HEK293 (cell line): ENCODE data around the gene RALA.

ENCODE experiments used
- CTCF ChIA-PET: fragments of 350-600 bp; formaldehyde crosslinking; extraction: SDS; loops from one replicate; lab custom pipeline; 2021; ENCODE audit warnings: antibody characterized with exemption; lab: Yijun Ruan, JAX
- POLR2A ChIA-PET: fragments of 300-600 bp; formaldehyde crosslinking; extraction: SDS; loops from one replicate; lab custom pipeline; 2020; ENCODE audit warnings: antibody characterized with exemption, inconsistent platforms; lab: Yijun Ruan, JAX
- H3K27ac ChIP-seq: fragments of 200-500 bp; sonication (Bioruptor generic); 2 replicates; pipeline ENCODE4 v1.5.1; 2014; ENCODE audit warnings: low read depth, low read length, control low read depth, inconsistent platforms; ENCODE audit errors: extremely low read depth
- H3K36me3 ChIP-seq, 2 experiments: fragments of 200-500 bp in 1 of 2; sonication (Bioruptor generic) in 1 of 2; 1 replicate in 1 of 2; 2 replicates in 1 of 2; pipeline ENCODE4 v1.5.1; 2014 to 2017; ENCODE audit warnings: inconsistent platforms in 2 of 2, low read length in 2 of 2; ENCODE audit not compliant: control insufficient read depth in 2 of 2, insufficient read depth in 1 of 2
- H3K4me1 ChIP-seq: fragments of 200-500 bp; sonication (Bioruptor generic); 2 replicates; pipeline ENCODE4 v1.5.1; 2014; ENCODE audit warnings: mild to moderate bottlenecking, low read length, inconsistent platforms; ENCODE audit not compliant: control insufficient read depth, insufficient read depth
- H3K4me3 ChIP-seq: 2 replicates; pipeline ENCODE4 v1.5.1; 2011; ENCODE audit warnings: low read depth, mild to moderate bottlenecking, control low read depth, low read length, moderate library complexity
- H3K9me3 ChIP-seq: fragments of 200-500 bp; sonication (Bioruptor generic); 2 replicates; pipeline ENCODE4 v1.5.1; 2014; ENCODE audit warnings: low read depth, low read length, inconsistent platforms; ENCODE audit not compliant: control insufficient read depth, insufficient read depth
- BCL11B ChIP-seq: fragments of 450-650 bp; formaldehyde crosslinking; IDR thresholded peaks from 2 replicates; pipeline ENCODE4 v1.5.1; 2016; ENCODE audit warnings: low read depth, missing biosample characterization, missing genetic modification characterization
- GLI4 ChIP-seq: fragments of 450-650 bp; formaldehyde crosslinking; IDR thresholded peaks from 2 replicates; pipeline ENCODE4 v1.5.1; 2016; ENCODE audit warnings: missing biosample characterization, missing genetic modification characterization
- HOXA7 ChIP-seq: sonication (generic); formaldehyde crosslinking; IDR thresholded peaks from 2 replicates; pipeline ENCODE4 v1.8.1; 2022; ENCODE audit warnings: missing genetic modification reagents, borderline replicate concordance
- PRDM2 ChIP-seq: fragments of 450-650 bp; formaldehyde crosslinking; IDR thresholded peaks from 2 replicates; pipeline ENCODE4 v1.5.1; 2016; ENCODE audit warnings: missing biosample characterization, missing genetic modification characterization, borderline replicate concordance
- TSHZ1 ChIP-seq: fragments of 450-650 bp; formaldehyde crosslinking; IDR thresholded peaks from 2 replicates; pipeline ENCODE4 v1.5.1; 2016; ENCODE audit warnings: missing biosample characterization, missing genetic modification characterization, borderline replicate concordance
- YY2 ChIP-seq: fragments of 450-650 bp; formaldehyde crosslinking; IDR thresholded peaks from 2 replicates; pipeline ENCODE4 v1.5.1; 2016; ENCODE audit warnings: missing biosample characterization, missing genetic modification characterization
- ZBTB21 ChIP-seq: fragments of 450-650 bp; formaldehyde crosslinking; IDR thresholded peaks from 2 replicates; pipeline ENCODE4 v1.5.1; 2017; ENCODE audit warnings: missing biosample characterization, missing genetic modification characterization
- ZBTB7A ChIP-seq: fragments of 450-650 bp; formaldehyde crosslinking; IDR thresholded peaks from 2 replicates; pipeline ENCODE4 v1.5.1; 2016; ENCODE audit warnings: low read depth, missing biosample characterization, missing genetic modification characterization
- ZNF146 ChIP-seq: fragments of 450-650 bp; formaldehyde crosslinking; IDR thresholded peaks from 2 replicates; pipeline ENCODE4 v1.5.1; 2016; ENCODE audit warnings: missing biosample characterization, missing genetic modification characterization
- ZNF169 ChIP-seq: fragments of 450-650 bp; formaldehyde crosslinking; IDR thresholded peaks from 2 replicates; pipeline ENCODE4 v1.5.1; 2016; ENCODE audit warnings: missing biosample characterization, missing genetic modification characterization
- ZNF280C ChIP-seq: fragments of 450-650 bp; formaldehyde crosslinking; IDR thresholded peaks from 2 replicates; pipeline ENCODE4 v1.5.1; 2016; ENCODE audit warnings: missing biosample characterization, missing genetic modification characterization
- ZNF341 ChIP-seq: fragments of 450-650 bp; formaldehyde crosslinking; IDR thresholded peaks from 2 replicates; pipeline ENCODE4; 2016; ENCODE audit warnings: low read depth, missing biosample characterization, missing genetic modification characterization
- ZNF391 ChIP-seq: fragments of 450-650 bp; formaldehyde crosslinking; IDR thresholded peaks from 2 replicates; pipeline ENCODE4 v1.5.1; 2016; ENCODE audit warnings: low read depth, missing biosample characterization, missing genetic modification characterization, borderline replicate concordance
- ZNF394 ChIP-seq: fragments of 450-650 bp; formaldehyde crosslinking; IDR thresholded peaks from 2 replicates; pipeline ENCODE4 v1.5.1; 2016; ENCODE audit warnings: missing biosample characterization, missing genetic modification characterization, mild to moderate bottlenecking, moderate library complexity, borderline replicate concordance
- ZNF488 ChIP-seq: fragments of 450-650 bp; formaldehyde crosslinking; IDR thresholded peaks from 2 replicates; pipeline ENCODE4 v1.5.1; 2016; ENCODE audit warnings: missing biosample characterization, missing genetic modification characterization
- ZNF510 ChIP-seq: fragments of 450-650 bp; formaldehyde crosslinking; IDR thresholded peaks from 2 replicates; pipeline ENCODE4 v1.5.1; 2018; ENCODE audit warnings: mild to moderate bottlenecking, missing genetic modification characterization, missing biosample characterization; ENCODE audit not compliant: insufficient replicate concordance
- ZNF658 ChIP-seq: fragments of 450-650 bp; formaldehyde crosslinking; IDR thresholded peaks from 2 replicates; pipeline ENCODE4; 2016; ENCODE audit warnings: missing biosample characterization, missing genetic modification characterization
- ZNF701 ChIP-seq: fragments of 450-650 bp; formaldehyde crosslinking; IDR thresholded peaks from 2 replicates; pipeline ENCODE4 v1.5.1; 2016; ENCODE audit warnings: missing biosample characterization, missing genetic modification characterization
- ZSCAN23 ChIP-seq: fragments of 450-650 bp; formaldehyde crosslinking; IDR thresholded peaks from 2 replicates; pipeline ENCODE4 v1.5.1; 2016; ENCODE audit warnings: missing biosample characterization, missing genetic modification characterization

The RALA gene

GRCh38 chr7:39672176-39672575, 48.8 kb downstream of the RALA start:
- Histone ChIP-seq H3K36me3 (no peaks in the 10 kb centered on the region), H3K4me1 (peaks cover 2% of the 10 kb centered on the region; the same call in 1 of the 2 replicates), H3K9me3 (no peaks in the 10 kb centered on the region), H3K27ac (no peak overlapping the region), H3K4me3 (no peak overlapping the region)
- ChIA-PET CTCF (interaction anchor here (0.6 to 0.7 kb wide), 3 partner anchors 23 to 912 kb away, joined by 4 to 6 read pairs (median 5); no protein-coding TSS in a partner anchor), POLR2A (interaction anchor here (1.4 kb wide), 1 partner anchor 83 kb away, joined by 3 read pairs; no protein-coding TSS in a partner anchor)
- TF ChIP-seq PRDM2 (tag by site-specific recombination) = no peak
- TF ChIP-seq TSHZ1 (tag by site-specific recombination) = no peak
- no peak for TF ChIP-seq ZNF146 (tag by site-specific recombination)
- TF ChIP-seq ZNF701 (tag by site-specific recombination) = no peak
- TF ChIP-seq ZBTB21 (tag by site-specific recombination) = no peak
- TF ChIP-seq HOXA7 = no peak
- no peak for TF ChIP-seq YY2 (tag by site-specific recombination)
- no peak for TF ChIP-seq ZNF341
- no peak for TF ChIP-seq ZNF394 (tag by site-specific recombination)
- TF ChIP-seq ZNF391 (tag by site-specific recombination) = no peak
- no peak for TF ChIP-seq ZNF169 (tag by site-specific recombination)
- TF ChIP-seq BCL11B = no peak
- TF ChIP-seq ZNF658 = no peak
- no peak for TF ChIP-seq ZNF488
- TF ChIP-seq ZNF280C (tag by site-specific recombination) = no peak
- TF ChIP-seq ZSCAN23 = no peak
- TF ChIP-seq ZBTB7A = no peak
- TF ChIP-seq ZNF510 (tag by site-specific recombination) = no peak
- TF ChIP-seq GLI4 (tag by site-specific recombination) = no peak
